C4-2B (cell line): ENCODE data around the gene PROSER2.

ENCODE experiments used
- H3K27ac ChIP-seq: fragments of 450-650 bp; 2 replicates; pipeline ENCODE4 v1.5.1; 2017
- CTCF ChIP-seq: fragments of 450-650 bp; conservative IDR thresholded peaks from 2 replicates; pipeline ENCODE4 v1.5.1; 2017; ENCODE audit warnings: mild to moderate bottlenecking
- ZFX ChIP-seq: fragments of 450-650 bp; IDR thresholded peaks from 2 replicates; pipeline ENCODE4 v1.6.1; 2017

The PROSER2 gene

GRCh38 chr10:11901833-11902475 is 78.8 kb downstream of the PROSER2 start:
- H3K27ac ChIP-seq, result no peak overlapping the region
- TF ChIP-seq CTCF (no peak), ZFX (no peak)

- H3K27ac ChIP-seq, result no peak overlapping the region
- TF ChIP-seq ZFX (no peak), CTCF (no peak)
Observed at GRCh38 chr10:11902646-11903045, 79.5 kb downstream of the PROSER2 start.

GRCh38 chr10:11906714-11907113 is 83.6 kb downstream of the PROSER2 start:
- TF ChIP-seq CTCF (no peak), ZFX (no peak)

GRCh38 chr10:11907914-11908313 is 84.8 kb downstream of the PROSER2 start:
- no peak overlapping the region for H3K27ac ChIP-seq
- TF ChIP-seq ZFX (no peak), CTCF (no peak)

More at GRCh38 chr10:11906714-11907113, 83.6 kb downstream of the PROSER2 start:
- no peak overlapping the region for H3K27ac ChIP-seq

- TF ChIP-seq CTCF (no peak), ZFX (no peak)
- H3K27ac ChIP-seq, result no peak overlapping the region
Observed at GRCh38 chr10:11908536-11908935, 85.4 kb downstream of the PROSER2 start.

- TF ChIP-seq CTCF, result no peak
- no peak for TF ChIP-seq ZFX
- H3K27ac ChIP-seq, result no peak overlapping the region
Observed at GRCh38 chr10:11908991-11909390, 85.8 kb downstream of the PROSER2 start.

- H3K27ac ChIP-seq, result no peak overlapping the region
- TF ChIP-seq CTCF (no peak), ZFX (no peak)
Observed at GRCh38 chr10:11909618-11910017, 86.5 kb downstream of the PROSER2 start.
